HG02870 (cell line): ENCODE results near the gene PHKG2.
A peak's percentile ranks its signal among the peaks of the same experiment; 100 is the strongest.

Experiments used
- ATAC-seq: cut with Tn5 transposase; IDR thresholded peaks from one replicate; pipeline ENCODE4 v1.9.1; 2021; ENCODE audit warnings: mild to moderate bottlenecking, moderate library complexity; ENCODE audit not compliant: unreplicated experiment

PHKG2 gene

GRCh38 chr16:30755955-30756780 is 7.9 kb downstream of the PHKG2 start:
- no peak for ATAC-seq

GRCh38 chr16:30756781-30757100 is 8.5 kb downstream of the PHKG2 start:
- no peak for ATAC-seq

GRCh38 chr16:30757316-30757715 is 9.1 kb downstream of the PHKG2 start:
- no peak for ATAC-seq

- no peak for ATAC-seq
These were observed 10.8 kb downstream of the PHKG2 start for GRCh38 chr16:30758988-30759491.

DNA sequence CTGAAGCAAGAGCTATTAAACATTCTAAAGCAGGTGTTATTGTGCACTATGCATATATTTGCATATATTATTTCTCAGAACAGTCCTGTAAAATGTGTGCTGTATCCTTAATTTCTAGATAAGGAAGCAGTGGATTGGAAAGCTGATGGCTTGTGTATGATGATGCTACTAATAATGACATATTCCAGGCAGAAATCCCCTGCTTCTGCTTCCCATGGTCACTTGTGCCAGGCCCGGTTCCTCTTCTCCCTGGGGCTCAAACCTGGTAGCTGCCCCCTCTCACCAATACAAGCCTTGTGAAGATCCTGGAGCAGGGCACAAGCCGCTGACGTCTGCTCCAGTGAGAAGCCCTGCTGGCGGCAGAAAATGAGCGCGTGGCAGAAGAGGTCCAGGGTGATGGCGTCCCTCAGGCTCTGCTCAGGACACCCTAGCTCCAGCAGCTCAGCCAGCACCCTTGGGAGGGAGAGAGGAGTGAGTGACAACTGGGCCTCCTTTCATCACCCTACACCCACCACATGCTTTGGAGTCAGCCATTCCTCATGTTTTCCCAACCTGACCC is 11.9 kb downstream of the PHKG2 start:
- ATAC-seq = no peak

DNA sequence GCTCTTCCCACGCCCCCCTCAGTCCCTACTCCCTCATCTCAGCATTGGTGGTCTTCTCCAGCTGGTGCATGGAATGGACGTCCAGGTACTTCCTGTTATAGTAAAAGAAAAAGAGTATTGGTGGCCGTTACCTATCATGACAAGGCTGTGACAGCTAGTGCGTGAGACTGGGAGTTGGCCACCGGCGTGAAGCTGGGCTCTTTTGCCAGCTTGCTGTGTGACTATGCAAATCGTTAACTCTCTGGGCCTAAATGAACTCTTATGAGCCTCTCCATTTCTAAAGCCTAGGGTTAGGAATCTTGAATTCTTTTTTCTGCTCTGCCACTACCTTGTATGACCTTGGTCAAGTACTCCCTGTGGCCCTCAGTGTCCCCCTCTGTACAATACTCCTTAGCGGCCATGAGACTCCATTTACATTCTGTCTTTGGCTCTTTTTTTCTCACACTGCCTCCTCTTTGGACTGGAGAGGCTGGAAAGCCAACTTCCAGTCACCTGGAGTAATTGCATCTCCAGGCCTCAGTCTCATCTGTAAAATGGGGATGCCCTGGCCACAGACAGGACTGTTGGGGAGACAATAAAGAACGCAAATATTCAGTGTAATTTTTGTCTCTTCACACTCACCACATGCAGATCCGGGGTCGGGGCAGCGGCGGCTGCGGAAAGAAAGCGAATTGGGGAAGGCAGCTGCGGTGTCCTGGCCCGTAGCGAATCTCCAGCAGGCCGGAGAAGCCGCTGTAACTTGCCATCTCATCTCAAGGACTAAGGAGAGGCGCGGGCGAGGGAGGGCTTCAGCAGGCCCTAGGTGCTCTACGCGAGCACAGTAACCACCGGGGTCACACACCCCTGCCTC is 12.6 kb downstream of the PHKG2 start:
- ATAC-seq = no peak

GRCh38 chr16:30761427-30761927 is 13.3 kb downstream of the PHKG2 start:
- peak; percentile 21 for ATAC-seq

GRCh38 chr16:30761928-30762902 is 14.0 kb downstream of the PHKG2 start, which contains the start of the genes CFAP119 and RNF40:
Gene CFAP119, minus strand, starts transcription at chr16:30762062. Its CDS starts 314 bp downstream, at chr16:30761748.
Gene RNF40, plus strand, starts transcription at chr16:30762322. Its CDS starts 224 bp downstream, at chr16:30762546.
- ATAC-seq = peak; percentile 88

GRCh38 chr16:30762991-30763725 is 14.9 kb downstream of the PHKG2 start:
- ATAC-seq = no peak

DNA sequence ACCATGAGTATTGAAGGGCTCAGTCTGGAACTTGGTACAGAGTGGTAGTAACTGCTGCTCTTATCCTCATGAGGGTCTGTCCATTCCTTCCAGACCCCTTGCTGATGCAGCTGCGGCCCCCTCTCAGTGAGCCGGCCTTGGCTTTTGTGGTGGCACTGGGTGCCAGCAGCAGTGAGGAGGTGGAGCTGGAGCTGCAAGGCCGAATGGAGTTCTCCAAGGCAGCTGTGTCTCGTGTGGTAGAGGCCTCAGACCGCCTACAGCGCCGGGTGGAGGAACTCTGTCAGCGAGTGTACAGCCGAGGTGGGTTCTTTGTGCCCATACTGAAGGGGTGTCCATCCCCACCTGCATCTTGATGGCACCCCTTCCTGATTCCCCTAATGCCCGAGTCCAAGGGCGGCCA is 15.9 kb downstream of the PHKG2 start:
- ATAC-seq = no peak

GRCh38 chr16:30764816-30765465 is 16.7 kb downstream of the PHKG2 start:
- no peak for ATAC-seq

- no peak for ATAC-seq
These were observed 18.1 kb downstream of the PHKG2 start for GRCh38 chr16:30766206-30766932.

DNA sequence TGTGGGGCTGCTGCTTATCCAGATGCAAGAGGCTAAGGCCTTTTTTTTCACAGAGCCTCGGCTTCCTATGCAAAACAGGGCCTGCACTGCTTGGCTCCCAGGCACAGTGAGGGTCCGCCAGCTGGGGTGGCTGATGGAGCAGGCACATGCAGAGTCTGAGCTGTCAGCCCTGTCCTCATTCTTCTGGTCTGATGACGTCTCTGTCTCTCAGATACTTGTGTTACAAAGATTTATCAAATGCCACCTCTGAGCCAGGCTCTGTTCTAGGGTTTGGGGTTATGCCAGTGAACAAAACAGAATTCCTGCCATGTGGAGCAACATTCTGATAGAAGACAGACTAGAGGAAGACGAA is 18.7 kb downstream of the PHKG2 start:
- no peak for ATAC-seq

- no peak for ATAC-seq
These were observed 19.7 kb downstream of the PHKG2 start for GRCh38 chr16:30767767-30768465.

GRCh38 chr16:30768583-30769181 is 20.5 kb downstream of the PHKG2 start:
- ATAC-seq = no peak

DNA sequence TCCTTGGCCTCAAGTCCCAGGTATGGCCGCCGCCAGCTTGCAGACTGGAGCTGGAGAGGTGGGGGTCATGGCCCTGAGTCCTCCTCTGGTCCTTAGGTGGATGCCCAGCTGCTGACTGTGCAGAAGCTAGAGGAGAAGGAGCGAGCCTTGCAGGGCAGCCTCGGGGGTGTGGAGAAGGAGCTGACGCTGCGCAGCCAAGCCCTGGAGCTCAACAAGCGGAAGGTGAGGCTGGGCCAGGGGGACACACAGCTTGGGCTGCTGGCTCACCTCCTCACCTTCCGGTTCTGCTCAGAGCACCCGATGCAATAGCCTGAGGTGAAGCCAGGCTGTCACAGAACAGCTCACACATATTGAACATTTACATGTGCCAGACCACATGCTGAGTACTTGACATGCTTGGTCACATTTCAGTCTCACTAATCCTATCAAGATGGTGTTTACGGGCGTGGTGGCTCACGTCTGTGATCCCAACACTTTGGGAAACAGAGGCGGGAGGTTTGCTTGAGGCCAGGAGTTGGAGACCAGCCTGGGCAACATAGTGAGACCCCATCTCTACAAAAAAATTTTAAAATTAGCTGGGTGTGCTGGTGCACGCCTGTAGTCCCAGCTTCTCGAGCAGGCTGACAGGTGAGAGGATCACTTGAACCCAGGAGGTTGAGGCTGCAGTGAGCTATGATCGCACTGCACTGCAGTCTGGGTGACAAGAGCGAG is 21.3 kb downstream of the PHKG2 start:
- ATAC-seq = no peak

GRCh38 chr16:30771726-30772125 is 23.5 kb downstream of the PHKG2 start:
- ATAC-seq = no peak
